HepG2 (cell line): ENCODE results near the gene TOB1. TPM values are rescaled to one million over a fixed set of nuclear protein-coding genes. Genes with fewer than 3 reads are reported as not detected.

Experiments
- ADNP ChIP-seq: sonication (generic); formaldehyde crosslinking; IDR thresholded peaks from 2 replicates; pipeline ENCODE4 v1.4.0; 2020; ENCODE audit warnings: missing genetic modification reagents
- ARID2 ChIP-seq: sonication (generic); formaldehyde crosslinking; IDR thresholded peaks from 2 replicates; pipeline ENCODE4 v1.8.1; 2022; ENCODE audit warnings: mild to moderate bottlenecking, missing genetic modification reagents, borderline replicate concordance
- BHLHE40 ChIP-seq: IDR thresholded peaks from 2 replicates; pipeline ENCODE4 v1.6.1; 2011; ENCODE audit warnings: low read length, improper control_type of control experiment
- CBFB ChIP-seq: sonication (generic); formaldehyde crosslinking; IDR thresholded peaks from 2 replicates; pipeline ENCODE4 v1.4.0; 2020; ENCODE audit warnings: missing genetic modification reagents
- CREM ChIP-seq, 2 experiments: sonication (generic) in 1 of 2; formaldehyde crosslinking in 1 of 2; IDR thresholded peaks; 2 replicates each; pipeline versions ENCODE4 v1.4.0 to v1.6.1; 2016 to 2020; ENCODE audit warnings: antibody characterized with exemption in 1 of 2, mild to moderate bottlenecking in 1 of 2, missing genetic modification reagents in 1 of 2
- HNF4G ChIP-seq, 2 experiments: sonication (generic) in 1 of 2; formaldehyde crosslinking in 1 of 2; IDR thresholded peaks; 2 replicates each; pipeline versions ENCODE4 v1.4.0 to v1.6.1; 2011 to 2020; ENCODE audit warnings: borderline replicate concordance in 2 of 2, low read depth in 2 of 2, mild to moderate bottlenecking in 2 of 2, low read length in 1 of 2, missing genetic modification reagents in 1 of 2, moderate library complexity in 1 of 2
- MEIS1 ChIP-seq: sonication (generic); formaldehyde crosslinking; IDR thresholded peaks from 2 replicates; pipeline ENCODE4 v1.9.0; 2021; ENCODE audit warnings: mild to moderate bottlenecking, missing genetic modification reagents, moderate library complexity, borderline replicate concordance
- NR2F1 ChIP-seq, 2 experiments: fragments of 450-650 bp in 1 of 2; formaldehyde crosslinking in 1 of 2; IDR thresholded peaks; 2 replicates each; pipeline versions ENCODE4 v1.5.0 to v1.6.1; 2016 to 2020; ENCODE audit warnings: mild to moderate bottlenecking in 1 of 2, missing compliant biosample characterization in 1 of 2, missing genetic modification reagents in 1 of 2, moderate library complexity in 1 of 2
- PHB2 ChIP-seq: fragments of 450-650 bp; IDR thresholded peaks from 2 replicates; pipeline ENCODE4 v1.6.1; 2018; ENCODE audit not compliant: partially characterized antibody
- PPARG ChIP-seq: conservative IDR thresholded peaks from 2 replicates; pipeline ENCODE4 v1.6.1; 2016; ENCODE audit warnings: missing biosample characterization, missing genetic modification reagents
- RFX5 ChIP-seq: IDR thresholded peaks from 2 replicates; pipeline ENCODE4 v1.6.1; 2011; ENCODE audit warnings: low read depth, low read length, improper control_type of control experiment
- SOX5 ChIP-seq: IDR thresholded peaks from 2 replicates; pipeline ENCODE4 v1.6.1; 2016; ENCODE audit warnings: borderline replicate concordance
- SPEN ChIP-seq: sonication (generic); formaldehyde crosslinking; IDR thresholded peaks from 2 replicates; pipeline ENCODE4 v1.5.1; 2020; ENCODE audit warnings: low read depth, mild to moderate bottlenecking, missing genetic modification reagents
- TBP ChIP-seq: sonication (generic); formaldehyde crosslinking; IDR thresholded peaks from 2 replicates; pipeline ENCODE4 v1.5.0; 2020; ENCODE audit warnings: missing genetic modification reagents
- ZNF136 ChIP-seq: sonication (generic); formaldehyde crosslinking; IDR thresholded peaks from 2 replicates; pipeline ENCODE4 v1.8.1; 2022; ENCODE audit warnings: low read depth, mild to moderate bottlenecking, moderate library complexity, missing genetic modification reagents
- ZNF256 ChIP-seq: sonication (generic); formaldehyde crosslinking; conservative IDR thresholded peaks from 2 replicates; pipeline ENCODE4 v1.4.0; 2020; ENCODE audit warnings: missing genetic modification reagents
- ZNF446 ChIP-seq: sonication (generic); formaldehyde crosslinking; IDR thresholded peaks from 2 replicates; pipeline ENCODE4 v1.5.0; 2020; ENCODE audit warnings: mild to moderate bottlenecking, missing genetic modification reagents
- ZNF501 ChIP-seq: sonication (generic); formaldehyde crosslinking; IDR thresholded peaks from 2 replicates; pipeline ENCODE4 v1.5.1; 2020; ENCODE audit warnings: mild to moderate bottlenecking, moderate library complexity, missing genetic modification reagents
- ZNF788 ChIP-seq: sonication (generic); formaldehyde crosslinking; IDR thresholded peaks from 2 replicates; pipeline ENCODE4 v1.5.0; 2020; ENCODE audit warnings: mild to moderate bottlenecking, missing genetic modification reagents, borderline replicate concordance
- ZSCAN9 ChIP-seq: IDR thresholded peaks from 2 replicates; pipeline ENCODE4 v1.6.1; 2016; ENCODE audit warnings: borderline replicate concordance
- polyA plus RNA-seq, 8 experiments: library from polyadenylated mRNA; depleted of rRNA in 3 of 8; stranded (reverse) in 7 of 8; unstranded in 1 of 8; fragments of >200 nt; fragmentation: Illumina TruSeq in 4 of 8; extraction: Trizol in 4 of 8; gene quantifications; 2 replicates each; pipeline versions ENCODE4 v1.2.1 to v1.2.3, GENCODE V29; 2011 to 2016; ENCODE audit warnings: low read depth in 4 of 8, missing spikeins in 1 of 8, mixed read lengths in 1 of 8; ENCODE audit not compliant: insufficient read depth in 1 of 8
- total RNA-seq, 5 experiments: library from RNA; depleted of rRNA; stranded (reverse); fragments of >200 nt; fragmentation: Illumina TruSeq; extraction: Trizol; gene quantifications; 2 replicates each; pipeline ENCODE4 v1.2.3, GENCODE V29; 2016; ENCODE audit warnings: low read depth in 1 of 5
- TF ChIP-seq, protein P1 (sequence below): sonication (generic); formaldehyde crosslinking; IDR thresholded peaks from 2 replicates; pipeline ENCODE4 v1.4.0; 2020; ENCODE audit warnings: missing genetic modification reagents, borderline replicate concordance
- TF ChIP-seq, protein P2 (sequence below): sonication (generic); formaldehyde crosslinking; IDR thresholded peaks from 2 replicates; pipeline ENCODE4 v1.4.0; 2020; ENCODE audit warnings: missing genetic modification reagents, borderline replicate concordance
- TF ChIP-seq, protein P3 (sequence below): sonication (generic); formaldehyde crosslinking; conservative IDR thresholded peaks from 2 replicates; pipeline ENCODE4 v1.8.0; 2022; ENCODE audit warnings: missing genetic modification reagents

The TOB1 gene
- total and polyA plus RNA-seq, 2 of the 13 experiments (the other 11 are each of a cell fraction or from before 2014, with no cell fraction given), result 21.9 to 57.7 TPM

DNA sequence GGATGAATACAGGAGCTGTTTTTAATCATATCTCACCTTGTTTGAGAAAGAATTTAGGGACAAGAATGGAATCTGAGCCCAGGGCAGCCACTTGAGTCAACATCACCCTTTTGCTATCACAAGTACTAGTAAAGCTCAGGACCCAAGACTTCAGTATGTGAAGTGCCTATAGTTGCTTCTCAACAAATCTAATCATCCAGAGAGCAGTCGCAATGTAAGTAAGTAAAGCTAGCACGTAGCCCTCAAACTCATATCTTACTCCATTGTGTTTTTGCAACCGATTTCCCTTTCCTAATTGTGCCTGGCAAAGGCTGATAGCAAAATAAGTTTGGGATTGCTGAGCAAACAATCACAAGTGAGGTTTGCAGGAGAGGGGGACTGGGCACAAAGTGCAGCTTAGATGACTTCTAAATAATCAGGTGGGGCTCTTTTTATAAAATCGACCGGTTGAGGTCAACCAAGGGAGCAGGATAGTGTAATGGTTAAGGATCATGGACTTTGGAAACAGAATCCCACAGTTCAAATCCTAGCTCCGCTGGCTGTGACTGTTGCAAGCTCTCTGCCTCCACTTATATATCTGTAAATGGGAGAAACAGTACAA is 13.0 kb downstream of the TOB1 start (continued):
- TF ChIP-seq, protein P1, sequence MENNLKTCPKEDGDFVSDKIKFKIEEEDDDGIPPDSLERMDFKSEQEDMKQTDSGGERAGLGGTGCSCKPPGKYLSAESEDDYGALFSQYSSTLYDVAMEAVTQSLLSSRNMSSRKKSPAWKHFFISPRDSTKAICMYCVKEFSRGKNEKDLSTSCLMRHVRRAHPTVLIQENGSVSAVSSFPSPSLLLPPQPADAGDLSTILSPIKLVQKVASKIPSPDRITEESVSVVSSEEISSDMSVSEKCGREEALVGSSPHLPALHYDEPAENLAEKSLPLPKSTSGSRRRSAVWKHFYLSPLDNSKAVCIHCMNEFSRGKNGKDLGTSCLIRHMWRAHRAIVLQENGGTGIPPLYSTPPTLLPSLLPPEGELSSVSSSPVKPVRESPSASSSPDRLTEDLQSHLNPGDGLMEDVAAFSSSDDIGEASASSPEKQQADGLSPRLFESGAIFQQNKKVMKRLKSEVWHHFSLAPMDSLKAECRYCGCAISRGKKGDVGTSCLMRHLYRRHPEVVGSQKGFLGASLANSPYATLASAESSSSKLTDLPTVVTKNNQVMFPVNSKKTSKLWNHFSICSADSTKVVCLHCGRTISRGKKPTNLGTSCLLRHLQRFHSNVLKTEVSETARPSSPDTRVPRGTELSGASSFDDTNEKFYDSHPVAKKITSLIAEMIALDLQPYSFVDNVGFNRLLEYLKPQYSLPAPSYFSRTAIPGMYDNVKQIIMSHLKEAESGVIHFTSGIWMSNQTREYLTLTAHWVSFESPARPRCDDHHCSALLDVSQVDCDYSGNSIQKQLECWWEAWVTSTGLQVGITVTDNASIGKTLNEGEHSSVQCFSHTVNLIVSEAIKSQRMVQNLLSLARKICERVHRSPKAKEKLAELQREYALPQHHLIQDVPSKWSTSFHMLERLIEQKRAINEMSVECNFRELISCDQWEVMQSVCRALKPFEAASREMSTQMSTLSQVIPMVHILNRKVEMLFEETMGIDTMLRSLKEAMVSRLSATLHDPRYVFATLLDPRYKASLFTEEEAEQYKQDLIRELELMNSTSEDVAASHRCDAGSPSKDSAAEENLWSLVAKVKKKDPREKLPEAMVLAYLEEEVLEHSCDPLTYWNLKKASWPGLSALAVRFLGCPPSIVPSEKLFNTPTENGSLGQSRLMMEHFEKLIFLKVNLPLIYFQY (CRISPR knock-in tag), result peak; percentile 25; the same call in 1 of the 2 replicates
- TF ChIP-seq PHB2 (no peak), ADNP (CRISPR knock-in tag) (peak; percentile 85; the same call in 1 of the 2 replicates), CBFB (CRISPR knock-in tag) (peak; percentile 26; the same call in 1 of the 2 replicates), CREM (IDR thresholded peaks at IDR 0.05) (peak; percentile 52; the same call in 1 of the 2 replicates), CREM (CRISPR knock-in tag; IDR thresholded peaks at IDR 0.05) (no peak), SOX5 (peak; percentile 57; the same call in 1 of the 2 replicates), PPARG (CRISPR knock-in tag) (peak; percentile 71), ZNF501 (CRISPR knock-in tag) (peak; percentile 32; the same call in 1 of the 2 replicates), ZNF136 (peak; percentile 33; the same call in 1 of the 2 replicates), ZSCAN9 (CRISPR knock-in tag) (no peak), ZNF788 (CRISPR knock-in tag) (peak; percentile 29; the same call in 1 of the 2 replicates), MEIS1 (peak; percentile 65; the same call in 1 of the 2 replicates), RFX5 (no peak), SPEN (CRISPR knock-in tag) (peak; percentile 21; the same call in 1 of the 2 replicates), TBP (CRISPR knock-in tag) (no peak), HNF4G (IDR thresholded peaks at IDR 0.05; ENCODE audit: borderline replicate concordance, low read depth, low read length) (peak; percentile 92), HNF4G (CRISPR knock-in tag; IDR thresholded peaks at IDR 0.05; ENCODE audit: borderline replicate concordance, low read depth) (peak; percentile 80; the same call in 1 of the 2 replicates), ZNF446 (CRISPR knock-in tag) (no peak), ARID2 (CRISPR knock-in tag) (no peak), BHLHE40 (no peak), ZNF256 (no peak), NR2F1 (CRISPR knock-in tag; IDR thresholded peaks at IDR 0.05) (peak in 1 of 2 experiments; percentile 54; a peak in 2 of 4 replicates)
- TF ChIP-seq, protein P2, sequence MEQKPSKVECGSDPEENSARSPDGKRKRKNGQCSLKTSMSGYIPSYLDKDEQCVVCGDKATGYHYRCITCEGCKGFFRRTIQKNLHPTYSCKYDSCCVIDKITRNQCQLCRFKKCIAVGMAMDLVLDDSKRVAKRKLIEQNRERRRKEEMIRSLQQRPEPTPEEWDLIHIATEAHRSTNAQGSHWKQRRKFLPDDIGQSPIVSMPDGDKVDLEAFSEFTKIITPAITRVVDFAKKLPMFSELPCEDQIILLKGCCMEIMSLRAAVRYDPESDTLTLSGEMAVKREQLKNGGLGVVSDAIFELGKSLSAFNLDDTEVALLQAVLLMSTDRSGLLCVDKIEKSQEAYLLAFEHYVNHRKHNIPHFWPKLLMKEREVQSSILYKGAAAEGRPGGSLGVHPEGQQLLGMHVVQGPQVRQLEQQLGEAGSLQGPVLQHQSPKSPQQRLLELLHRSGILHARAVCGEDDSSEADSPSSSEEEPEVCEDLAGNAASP, result peak; percentile 83; the same call in 1 of the 2 replicates
- TF ChIP-seq, protein P3, sequence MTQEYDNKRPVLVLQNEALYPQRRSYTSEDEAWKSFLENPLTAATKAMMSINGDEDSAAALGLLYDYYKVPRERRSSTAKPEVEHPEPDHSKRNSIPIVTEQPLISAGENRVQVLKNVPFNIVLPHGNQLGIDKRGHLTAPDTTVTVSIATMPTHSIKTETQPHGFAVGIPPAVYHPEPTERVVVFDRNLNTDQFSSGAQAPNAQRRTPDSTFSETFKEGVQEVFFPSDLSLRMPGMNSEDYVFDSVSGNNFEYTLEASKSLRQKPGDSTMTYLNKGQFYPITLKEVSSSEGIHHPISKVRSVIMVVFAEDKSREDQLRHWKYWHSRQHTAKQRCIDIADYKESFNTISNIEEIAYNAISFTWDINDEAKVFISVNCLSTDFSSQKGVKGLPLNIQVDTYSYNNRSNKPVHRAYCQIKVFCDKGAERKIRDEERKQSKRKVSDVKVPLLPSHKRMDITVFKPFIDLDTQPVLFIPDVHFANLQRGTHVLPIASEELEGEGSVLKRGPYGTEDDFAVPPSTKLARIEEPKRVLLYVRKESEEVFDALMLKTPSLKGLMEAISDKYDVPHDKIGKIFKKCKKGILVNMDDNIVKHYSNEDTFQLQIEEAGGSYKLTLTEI (CRISPR knock-in tag), result no peak
